HCT116 (cell line): ENCODE data around the gene RSAD1.

ENCODE experiments used
- POLR2AphosphoS5 ChIP-seq: IDR thresholded peaks from 2 replicates; pipeline ENCODE4 v1.6.1; 2011; ENCODE audit warnings: mild to moderate bottlenecking, low read depth, low read length, moderate library complexity
- ZNF274 ChIP-seq: fragments of 200-500 bp; sonication (Bioruptor generic); IDR thresholded peaks from 2 replicates; pipeline ENCODE4 v1.6.1; 2014; ENCODE audit warnings: mild to moderate bottlenecking, low read depth, low read length, inconsistent platforms
- TF ChIP-seq, protein P1 (sequence below), 3 experiments: fragments of 200-600 bp in 1 of 3; sonication (generic) in 1 of 3; IDR thresholded peaks in 2 of 3; conservative IDR thresholded peaks in 1 of 3; 2 replicates each; pipeline ENCODE4 v1.5.1; 2012 to 2017; ENCODE audit warnings: low read depth in 2 of 3, low read length in 2 of 3, antibody characterized with exemption in 1 of 3, borderline replicate concordance in 1 of 3, control low read depth in 1 of 3, mild to moderate bottlenecking in 1 of 3, mixed read lengths in 1 of 3, mixed run types in 1 of 3, moderate library complexity in 1 of 3; ENCODE audit not compliant: insufficient read depth in 1 of 3

DNA sequence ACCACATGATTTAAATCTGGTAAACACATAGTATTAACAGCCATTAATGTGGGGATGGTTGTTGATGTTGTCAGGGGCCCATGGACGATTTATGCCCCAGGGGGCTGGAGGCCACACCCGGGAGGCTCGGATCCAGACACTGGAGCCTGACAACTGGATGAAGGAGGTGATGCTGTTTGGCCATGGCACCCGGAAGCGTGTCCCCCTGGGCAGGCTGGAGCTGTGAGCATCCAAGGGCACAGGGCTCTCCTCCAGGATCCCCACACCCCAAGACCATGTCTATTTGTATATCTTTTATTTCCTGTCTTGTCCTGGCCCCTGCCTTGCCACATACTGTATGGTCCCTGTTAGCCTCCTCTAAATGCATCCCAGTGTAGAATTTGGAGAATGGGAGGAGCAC, 4.6 kb downstream of the RSAD1 start:
- TF ChIP-seq, protein P1, sequence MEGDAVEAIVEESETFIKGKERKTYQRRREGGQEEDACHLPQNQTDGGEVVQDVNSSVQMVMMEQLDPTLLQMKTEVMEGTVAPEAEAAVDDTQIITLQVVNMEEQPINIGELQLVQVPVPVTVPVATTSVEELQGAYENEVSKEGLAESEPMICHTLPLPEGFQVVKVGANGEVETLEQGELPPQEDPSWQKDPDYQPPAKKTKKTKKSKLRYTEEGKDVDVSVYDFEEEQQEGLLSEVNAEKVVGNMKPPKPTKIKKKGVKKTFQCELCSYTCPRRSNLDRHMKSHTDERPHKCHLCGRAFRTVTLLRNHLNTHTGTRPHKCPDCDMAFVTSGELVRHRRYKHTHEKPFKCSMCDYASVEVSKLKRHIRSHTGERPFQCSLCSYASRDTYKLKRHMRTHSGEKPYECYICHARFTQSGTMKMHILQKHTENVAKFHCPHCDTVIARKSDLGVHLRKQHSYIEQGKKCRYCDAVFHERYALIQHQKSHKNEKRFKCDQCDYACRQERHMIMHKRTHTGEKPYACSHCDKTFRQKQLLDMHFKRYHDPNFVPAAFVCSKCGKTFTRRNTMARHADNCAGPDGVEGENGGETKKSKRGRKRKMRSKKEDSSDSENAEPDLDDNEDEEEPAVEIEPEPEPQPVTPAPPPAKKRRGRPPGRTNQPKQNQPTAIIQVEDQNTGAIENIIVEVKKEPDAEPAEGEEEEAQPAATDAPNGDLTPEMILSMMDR (IDR thresholded peaks at IDR 0.05 in 2 of 3, conservative IDR thresholded peaks at IDR 0.05 in 1 of 3; ENCODE audit: borderline replicate concordance in 1 of 3, insufficient read depth in 1 of 3, low read depth in 2 of 3, low read length in 2 of 3) = no peak
- no peak for TF ChIP-seq POLR2AphosphoS5
- no peak for TF ChIP-seq ZNF274
